Measurements from ENCODE around the gene GPSM1.

Gene GPSM1

DNA sequence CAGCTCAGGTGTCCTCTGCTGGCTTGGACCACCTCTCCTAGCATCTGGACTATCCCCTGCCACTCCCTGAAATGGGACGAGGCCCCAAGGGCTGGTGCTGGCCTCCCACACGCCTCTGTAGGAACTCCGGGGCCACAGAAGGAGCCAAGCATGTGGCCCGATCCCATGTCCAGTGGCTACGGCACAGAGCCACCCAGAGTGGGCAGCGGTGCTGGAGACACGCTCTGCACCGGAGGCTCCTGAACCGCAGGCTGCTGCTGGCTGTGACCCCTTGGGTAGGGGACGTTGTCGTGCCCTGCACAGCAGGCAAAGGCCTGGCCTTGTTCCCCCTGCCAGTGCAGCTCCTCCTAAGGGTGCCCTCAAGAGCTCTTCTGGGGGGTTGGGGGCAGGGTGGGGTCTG lies 52.6 kb downstream of the GPSM1 start:
- DNase-seq: no peak

DNA sequence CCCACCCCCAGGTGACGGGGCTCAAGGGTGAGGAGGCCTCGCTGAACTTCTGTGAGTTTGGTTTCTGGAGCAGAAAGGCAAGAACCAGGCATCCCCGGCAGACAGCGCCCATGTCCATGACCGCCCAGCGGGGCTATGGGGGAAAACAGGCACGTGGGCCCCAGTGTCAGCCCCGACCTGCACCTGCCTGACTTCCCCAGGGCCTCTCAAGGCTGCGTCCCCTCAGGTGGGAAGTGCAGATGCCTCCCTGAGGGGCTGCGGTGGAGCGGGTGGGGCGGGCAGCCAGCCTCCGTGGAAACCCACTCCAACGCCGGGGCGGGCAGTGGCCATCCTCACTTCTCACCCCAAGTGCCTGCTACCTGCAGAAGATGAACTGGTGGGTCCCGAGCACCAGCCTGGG lies 53.0 kb downstream of the GPSM1 start:
- no peak for DNase-seq

DNA sequence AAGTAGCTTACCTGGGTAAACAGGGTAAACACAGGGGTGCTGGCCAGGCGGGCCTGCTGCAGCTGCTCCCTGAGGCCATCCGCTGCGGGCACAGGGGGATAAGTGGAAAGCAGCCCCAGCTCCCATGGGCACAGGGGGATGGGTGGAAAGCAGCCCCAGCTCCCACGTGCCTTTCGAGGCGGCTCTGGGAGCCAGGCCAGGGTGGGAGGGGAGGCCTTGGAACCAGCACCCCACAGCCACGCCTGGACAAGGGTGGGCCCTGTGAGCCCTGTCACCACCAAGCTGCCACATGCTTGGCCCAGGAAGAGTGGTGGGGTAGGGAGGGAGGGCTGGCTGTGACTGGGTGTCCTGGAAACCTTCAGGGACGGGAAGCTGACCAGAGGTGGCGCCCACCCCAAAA lies 54.0 kb downstream of the GPSM1 start:
- DNase-seq: no peak

DNA sequence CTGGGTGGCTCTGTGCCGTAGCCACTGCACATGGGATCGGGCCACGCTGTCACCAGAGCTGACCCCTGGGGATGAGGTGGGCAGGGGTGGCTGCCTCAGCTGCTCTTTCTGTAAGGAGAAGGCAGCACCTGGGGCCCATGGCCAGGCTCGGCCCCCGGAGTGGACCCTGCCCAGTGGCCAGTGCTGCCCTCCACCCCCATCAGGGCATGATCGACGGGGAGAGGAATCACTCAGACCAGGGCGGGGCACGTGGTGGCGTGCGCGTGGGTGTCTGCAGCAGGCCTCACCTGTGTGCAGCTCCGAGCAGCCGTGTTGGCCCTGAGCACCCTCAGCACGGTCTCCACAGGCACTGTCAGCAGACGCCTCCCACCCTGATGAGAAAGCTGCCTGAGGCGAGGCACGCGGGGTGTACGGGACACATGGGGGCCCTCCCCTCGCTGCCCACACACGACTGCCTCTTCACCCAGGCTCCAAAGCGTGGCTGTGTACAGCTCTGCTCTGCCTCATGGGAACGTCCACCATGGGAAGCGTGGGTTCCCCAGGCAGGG lies 54.7 kb downstream of the GPSM1 start:
- no peak for DNase-seq

DNA sequence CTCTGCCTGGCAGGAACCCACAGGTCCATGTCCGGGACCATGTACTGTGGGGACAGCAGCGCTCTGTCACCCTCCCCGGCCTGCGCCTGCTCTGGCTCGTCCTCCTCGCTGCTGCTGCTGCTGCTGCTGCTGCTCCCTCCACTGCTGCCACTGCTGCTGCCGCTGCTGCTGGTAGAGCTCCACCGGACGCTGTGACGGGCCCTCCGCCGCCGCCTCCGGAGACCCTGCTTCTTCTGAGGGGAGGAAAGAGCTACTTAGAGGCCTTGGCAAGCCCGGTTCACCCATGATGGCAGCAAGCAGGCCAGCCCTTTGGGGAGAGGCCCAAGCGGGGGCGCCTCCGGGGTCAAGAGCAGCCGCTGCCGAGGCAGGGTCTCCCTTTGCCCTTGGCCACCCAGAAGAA lies 56.1 kb downstream of the GPSM1 start:
- no peak for DNase-seq

DNA sequence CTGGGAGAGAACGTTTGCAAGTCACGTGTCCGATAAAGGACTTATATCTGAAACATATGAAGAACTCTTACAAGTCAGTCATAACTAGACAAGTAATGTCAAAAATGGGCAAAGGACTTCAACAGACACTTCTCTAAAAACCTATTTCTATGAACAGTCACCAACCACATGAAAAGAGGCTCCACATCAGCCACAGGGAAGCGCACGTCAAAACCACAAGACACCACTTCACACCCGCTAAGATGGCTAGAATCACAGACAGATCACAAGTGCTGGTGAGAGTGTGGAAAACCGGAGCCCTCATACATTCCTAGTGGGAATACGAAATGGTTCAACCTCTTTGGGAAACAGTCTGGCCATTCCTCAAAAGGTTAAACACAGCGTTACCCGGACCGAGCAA lies 57.7 kb downstream of the GPSM1 start:
- no peak for DNase-seq

DNA sequence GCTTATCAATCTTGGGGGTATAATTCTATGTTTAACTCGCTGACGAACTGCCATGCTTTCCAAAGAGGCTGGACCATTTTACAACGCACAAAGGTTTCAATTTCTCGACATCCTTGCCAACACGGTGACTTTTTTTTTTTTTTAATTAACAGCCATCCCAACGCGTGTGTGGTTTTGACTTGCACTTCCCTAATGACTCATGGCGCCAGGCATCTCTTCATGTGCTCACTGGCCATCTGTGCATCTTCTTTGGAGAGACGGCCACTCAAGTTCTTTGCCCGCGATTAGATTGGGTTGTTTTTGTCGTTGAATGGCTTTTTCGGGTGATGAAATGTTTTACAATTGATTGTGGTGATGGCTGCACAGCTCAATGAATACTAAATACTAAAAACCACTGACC lies 58.7 kb downstream of the GPSM1 start:
- DNase-seq: no peak

DNA sequence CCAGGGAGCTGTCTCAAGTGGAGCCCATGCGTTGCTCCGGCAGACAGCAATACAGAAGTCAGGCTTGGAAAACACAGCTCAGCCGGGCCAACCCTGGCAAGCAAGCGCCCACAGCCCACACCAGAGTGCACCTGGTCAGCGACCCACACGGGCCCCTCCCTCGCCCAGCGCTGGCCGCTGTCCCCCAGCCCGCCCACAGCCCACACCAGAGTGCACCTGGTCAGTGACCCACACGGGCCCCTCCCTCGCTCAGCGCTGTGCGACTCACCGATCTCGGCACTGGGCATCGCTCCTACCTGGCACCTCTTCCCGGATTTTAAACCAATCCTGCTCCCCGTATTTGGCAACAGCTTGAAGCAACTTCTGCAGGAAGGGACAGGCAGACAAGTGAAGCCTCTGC lies 59.9 kb downstream of the GPSM1 start:
- DNase-seq: no peak

DNA sequence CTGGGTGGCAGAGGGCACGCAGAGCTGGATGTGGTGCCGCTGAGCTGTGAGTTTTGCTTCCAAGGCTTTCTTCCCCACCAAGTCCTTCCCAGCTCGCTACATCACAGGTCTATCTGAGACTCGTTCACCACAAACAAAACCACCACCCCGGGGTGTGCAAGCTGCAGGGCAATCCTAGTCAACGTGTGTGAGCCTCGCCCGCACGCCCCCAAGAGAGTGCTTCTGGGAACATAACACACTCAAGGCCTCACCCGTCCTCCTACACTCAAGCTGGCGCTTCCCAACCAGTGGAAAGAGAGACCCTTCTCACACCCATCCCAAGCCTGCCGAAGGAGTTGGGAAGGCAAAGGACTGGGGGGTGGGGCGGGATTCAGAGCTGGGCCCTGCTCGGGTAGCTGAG lies 62.1 kb downstream of the GPSM1 start:
- DNase-seq: no peak

DNA sequence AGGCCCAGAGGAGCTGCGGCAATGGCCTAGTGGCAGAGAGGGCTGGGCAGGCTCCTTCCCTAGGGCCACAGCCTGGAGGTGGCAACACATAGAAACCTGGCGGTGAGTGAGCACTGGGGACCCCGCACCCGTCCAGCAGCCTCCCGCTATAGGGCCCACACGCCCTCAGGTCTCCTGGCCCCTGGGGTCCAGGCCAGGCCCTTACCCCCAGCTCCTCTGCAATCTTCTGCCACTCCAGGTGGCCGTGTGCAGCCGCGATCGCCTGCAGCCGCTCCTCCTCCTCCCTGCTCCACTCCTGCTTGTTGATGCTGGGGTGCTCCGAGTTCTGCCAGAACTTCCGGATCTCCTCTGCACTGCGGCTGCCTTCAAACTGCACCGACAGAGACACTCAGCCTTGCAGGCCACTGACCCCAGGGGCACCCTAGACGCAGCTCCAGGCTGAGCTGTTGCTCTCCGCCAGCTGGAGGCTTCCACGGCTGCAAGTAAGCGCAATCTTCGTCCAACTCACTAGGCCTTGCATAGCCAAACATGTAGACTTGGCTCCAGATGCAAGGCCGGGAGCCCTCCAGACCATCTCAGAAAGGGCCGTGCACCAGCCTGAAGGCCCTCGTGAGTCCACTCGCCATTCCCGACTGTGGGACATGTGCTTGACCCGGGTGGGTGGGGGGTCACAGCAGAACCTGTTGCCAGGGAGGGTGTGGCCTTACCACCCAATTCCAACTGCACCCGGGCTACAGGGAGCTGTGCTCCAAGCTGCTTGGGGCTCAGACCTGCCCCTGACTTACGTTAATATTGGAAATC lies 64.6 kb downstream of the GPSM1 start:
- DNase-seq: no peak

DNA sequence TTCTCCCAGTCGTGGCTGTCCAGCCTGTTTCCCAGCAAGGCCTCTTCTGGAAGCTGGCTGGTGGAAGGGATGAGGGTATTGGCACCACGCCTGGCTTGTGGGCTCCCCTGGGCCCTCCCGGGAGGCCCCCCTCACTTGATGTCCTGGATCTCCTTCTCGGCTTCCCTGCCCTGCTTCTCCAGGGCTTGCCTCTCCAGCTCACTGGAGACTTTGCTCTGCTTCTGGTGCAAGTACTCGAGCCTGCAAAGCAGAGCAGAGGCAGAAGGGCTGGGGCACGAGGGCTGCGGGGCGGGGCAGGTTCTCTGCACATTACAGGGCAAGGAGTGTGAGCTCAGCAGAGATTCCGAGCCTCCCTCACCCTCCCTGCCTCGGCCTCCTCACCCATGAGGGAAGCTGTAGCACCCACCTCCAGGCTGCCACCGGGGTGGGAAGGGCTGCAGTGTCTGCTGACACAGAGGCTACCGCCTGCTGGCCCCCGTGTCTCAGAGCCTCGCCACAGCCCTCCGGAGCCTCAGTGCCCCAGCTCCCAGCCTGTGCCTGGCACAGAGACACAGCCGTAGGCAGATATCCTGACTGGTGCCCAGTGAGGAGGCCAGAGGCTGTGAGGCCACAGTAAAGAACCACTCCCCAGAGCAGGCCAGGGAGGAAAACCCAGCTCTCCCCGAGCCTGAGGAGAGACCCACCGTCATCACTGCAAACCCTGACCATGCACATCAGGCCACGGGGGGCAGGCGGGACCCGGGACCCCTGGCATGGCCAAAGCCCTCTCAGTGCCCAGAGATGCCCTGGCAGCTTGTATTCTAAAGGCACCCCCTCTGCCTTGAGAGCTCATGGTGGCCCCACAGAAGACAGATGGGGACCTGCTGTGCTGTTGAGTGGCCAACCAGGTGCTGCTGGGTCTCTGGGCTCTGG lies 65.5 kb downstream of the GPSM1 start:
- DNase-seq: no peak

DNA sequence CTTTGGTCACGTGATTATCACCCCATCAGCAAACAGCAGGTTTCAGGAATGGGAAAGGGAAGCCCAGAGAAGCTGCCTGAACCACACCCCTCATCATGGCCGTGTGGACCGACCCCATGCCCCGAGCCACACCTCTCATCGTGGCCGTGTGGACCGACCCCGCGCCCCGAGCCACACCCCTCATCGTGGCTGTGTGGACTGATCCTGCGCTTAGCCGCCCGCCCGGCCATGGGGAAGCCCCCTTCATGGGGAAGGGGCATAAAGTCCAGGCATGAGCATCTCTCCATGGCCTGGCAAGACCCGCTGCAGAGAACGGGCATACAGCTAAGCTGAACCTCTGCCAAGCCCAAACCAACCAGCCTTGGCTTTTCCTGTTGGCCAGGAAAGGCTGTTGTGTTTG lies 66.2 kb downstream of the GPSM1 start:
- DNase-seq: no peak

DNA sequence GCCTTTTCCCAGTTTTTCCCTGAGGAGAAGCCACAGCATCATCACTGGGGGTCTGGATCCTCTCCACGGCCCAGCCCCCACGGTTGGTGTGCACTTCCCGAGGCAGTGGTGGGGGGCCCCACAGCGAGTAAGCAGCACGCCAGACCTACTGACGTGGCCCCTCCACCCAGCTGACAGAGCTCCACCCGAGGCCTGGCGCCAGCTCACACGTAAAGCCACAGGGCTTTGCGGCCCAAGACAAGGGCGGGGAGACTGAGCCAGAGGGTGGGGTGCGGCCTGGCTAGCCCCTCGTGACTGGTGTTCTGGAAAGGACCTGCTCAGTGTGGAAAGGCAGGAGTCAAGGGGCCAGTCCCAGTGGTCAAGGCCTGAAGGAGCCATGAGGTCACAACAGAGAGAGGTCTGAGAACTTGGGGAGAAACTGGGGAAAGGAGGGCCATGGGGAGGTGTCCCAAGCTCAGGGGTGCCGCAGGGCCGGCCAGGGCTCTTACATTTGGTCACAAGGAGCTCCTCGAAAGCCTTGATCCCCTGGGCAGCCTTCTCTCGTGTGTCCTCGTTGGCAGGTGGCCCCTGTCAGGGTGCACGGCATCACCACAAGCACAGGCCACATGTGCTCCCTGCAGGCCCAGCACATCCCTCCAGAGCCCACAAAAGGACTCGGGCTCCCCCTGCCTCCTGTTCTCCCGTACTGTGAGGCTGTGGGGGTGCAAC lies 67.1 kb downstream of the GPSM1 start:
- DNase-seq: no peak

DNA sequence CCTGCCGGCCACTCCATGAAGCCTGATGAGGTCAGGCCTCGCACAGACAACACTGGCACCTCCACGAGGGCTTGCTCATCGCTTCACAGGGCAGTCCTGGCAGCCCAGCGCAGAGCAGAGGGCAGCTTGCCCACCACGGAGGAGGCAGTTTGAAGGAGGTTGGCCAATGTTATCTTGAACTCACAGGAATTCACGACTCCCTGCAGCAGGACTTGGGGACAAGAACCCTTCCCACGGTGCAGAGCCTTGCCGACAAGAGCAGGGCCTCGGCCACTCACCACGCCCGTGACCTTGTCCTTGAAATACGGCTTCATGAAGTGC lies 67.6 kb downstream of the GPSM1 start:
- no peak for DNase-seq

DNA sequence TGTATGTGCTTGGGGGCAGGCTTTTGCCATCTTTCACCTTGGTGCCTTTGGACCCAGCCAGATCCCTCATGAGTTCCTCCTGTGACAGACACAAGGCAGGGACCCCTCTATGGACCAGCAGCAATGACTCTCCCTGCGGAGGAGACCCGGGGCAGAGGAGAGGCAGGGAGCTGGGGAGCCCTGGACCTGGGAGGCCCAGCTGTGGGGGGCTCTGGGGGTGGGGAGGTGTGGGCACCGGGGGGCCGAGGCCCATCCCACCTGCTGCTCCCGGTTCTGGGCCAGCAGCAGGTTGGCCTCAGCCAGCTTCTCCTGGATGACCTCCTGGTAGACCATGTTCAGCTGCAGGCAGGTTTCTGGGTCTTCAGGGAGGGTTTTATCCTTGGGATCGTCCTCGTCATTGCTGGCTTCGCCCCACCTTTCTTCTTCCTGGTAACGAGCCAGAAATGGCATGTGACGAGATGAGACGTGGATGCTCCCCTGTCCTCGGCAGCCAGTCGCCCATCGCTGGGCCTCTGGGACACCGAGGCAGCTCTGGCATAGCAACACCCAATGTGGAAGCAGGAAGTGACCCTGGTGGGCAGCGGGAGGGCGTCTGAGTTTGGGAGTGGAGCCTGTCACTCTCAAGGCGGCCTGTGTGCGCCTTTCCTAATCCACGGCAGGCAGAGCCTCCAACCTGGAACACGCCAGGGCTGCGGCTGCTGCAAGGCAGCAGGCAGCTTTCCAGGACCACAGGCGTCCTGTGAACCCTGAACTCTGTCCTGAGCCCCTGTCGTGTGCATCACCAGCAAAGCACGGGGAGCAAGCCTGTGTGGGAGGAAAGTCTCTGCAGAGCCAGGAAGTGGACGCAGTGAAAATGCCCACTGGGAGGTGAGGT lies 68.2 kb downstream of the GPSM1 start:
- no peak for DNase-seq

DNA sequence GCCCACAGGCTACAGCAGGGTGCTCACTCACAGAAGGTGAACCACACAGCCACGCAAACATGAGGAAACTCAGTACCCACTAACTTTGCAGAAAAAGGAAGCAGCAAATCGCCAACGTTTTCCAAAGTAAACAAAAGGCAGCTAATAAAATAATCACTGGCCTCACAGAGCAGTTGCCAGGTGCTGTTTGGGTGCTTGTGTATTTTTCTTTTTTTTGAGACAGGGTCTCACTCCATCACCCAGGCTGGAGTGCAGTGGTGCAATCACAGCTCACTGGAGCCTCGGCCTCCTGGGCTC lies 68.8 kb downstream of the GPSM1 start:
- no peak for DNase-seq

DNA sequence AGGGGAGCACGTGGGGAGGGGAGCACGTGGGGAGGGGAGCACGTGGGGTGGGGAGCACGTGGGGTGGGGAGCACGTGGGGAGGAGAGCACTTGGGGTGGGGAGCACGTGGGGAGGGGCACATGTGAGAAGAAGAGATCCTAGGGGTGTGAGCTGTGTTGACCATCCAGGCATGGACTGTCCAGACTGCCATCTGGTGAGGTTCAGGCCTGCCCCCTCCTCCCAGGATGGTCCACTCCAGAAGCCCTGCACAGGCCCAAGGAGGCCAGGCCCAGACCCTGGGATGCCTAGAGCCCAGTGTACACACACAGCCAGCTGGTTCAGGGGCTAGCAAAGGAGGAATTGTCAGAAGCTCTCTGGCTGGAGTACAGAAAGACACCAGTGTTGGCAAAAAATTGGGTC lies 70.3 kb downstream of the GPSM1 start:
- DNase-seq: no peak

DNA sequence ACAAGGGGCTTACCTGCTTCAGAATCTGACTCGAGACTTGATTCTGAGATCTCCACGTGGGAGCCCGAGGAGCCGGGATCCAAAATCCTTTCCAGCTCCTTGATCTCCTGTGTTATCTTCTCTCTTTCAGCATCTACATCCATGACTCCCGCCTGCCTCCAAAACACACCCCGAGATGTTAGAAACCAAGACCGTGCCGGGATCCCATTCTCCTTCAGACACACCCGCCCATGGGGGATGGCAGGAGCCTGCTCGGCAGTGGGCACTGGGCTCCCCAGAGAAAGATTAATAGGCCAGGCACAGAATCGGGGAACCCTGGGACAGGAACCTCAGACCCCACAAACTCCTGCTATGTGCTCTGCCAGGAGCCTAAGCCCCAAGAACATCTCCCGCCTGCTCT lies 70.9 kb downstream of the GPSM1 start:
- DNase-seq: no peak

DNA sequence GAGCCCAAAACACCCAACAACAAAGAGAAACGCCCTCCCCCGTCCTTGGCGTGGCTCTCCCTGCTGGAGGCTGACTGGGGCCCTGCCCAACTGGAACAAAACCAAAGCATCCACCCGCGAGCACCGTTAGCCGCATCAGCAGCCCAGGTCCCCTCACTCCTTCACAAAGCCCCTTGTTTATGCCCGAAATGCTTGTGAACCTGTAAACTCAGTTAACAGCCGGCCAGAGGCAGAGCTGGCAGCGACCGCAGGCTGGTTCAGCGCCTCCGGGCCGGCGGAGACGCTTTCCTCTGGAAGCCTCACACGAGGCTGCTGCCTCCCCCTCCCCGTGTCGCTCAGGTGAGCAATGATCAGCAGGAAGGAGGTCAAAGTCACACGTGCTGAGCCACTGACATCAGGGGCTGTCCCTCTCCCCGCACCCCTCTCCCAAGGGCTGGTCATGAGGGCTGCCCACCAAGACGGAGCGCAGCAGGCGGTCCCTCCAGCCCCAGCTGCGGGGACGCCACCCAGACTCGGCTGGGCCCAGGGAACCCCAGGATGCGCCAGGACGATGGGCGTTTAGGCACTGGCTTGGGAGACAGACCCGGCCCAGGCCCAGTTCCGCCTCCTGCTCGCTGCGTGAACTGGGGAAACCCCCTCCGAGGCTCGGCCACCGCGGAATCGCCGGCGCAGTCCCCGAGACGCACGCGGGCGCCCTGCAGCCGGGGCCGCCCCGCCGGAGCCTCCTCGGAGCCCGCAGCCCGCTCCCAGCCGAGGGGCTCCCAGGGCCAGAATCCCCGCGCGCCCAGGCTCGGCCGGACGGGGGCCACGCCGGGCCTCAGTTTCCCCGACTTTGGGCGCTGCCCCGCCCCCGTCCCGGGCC lies 72.1 kb downstream of the GPSM1 start:
- DNase-seq: no peak

DNA sequence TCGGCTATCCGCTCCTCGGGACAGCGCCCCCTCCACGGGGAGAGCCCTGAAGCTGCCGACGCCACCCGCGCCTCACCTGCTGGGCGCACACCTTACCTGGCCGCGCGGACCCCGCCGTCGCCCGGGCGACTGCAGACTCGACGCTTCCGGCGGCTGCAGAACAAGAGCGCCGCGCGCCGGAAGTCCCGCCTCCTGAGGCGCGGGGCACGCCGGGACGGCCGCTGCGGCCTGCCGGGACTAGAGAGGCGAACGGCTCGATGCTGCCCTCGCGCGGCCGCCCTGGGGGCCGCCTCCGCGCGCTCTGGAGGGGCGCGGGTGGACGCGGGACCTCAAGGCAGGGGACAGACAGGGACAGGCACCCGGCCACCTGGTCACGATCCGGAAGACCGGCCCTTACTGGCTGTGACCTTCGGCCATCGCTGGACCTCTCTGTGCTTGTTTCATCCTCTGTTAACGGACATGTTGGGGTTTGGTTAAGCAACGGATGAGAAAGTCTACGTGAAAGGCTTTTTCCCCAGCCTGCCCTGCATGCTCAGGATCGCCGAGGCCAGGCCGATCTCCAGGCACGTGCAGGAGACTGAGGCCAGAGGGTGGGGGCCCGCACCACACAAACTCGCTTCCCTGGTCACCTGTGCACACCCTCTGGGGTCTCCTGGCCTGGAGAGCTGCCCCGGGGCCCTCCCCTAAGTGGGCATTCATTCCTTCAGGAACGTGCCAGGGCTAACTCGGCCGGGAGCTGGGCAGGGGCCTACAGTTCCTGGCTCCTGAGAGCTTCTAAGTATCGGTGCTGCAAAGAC lies 72.9 kb downstream of the GPSM1 start, which contains the start of gene SNAPC4:
TSS of gene SNAPC4 (minus strand) at position 133 of the 797 bp plus-strand sequence. CDS start 1,742 bp downstream, outside the sequence.
- peak; percentile 81 for DNase-seq
